ENCODE data around the gene DNPH1. TPM values are rescaled to one million over a fixed set of nuclear protein-coding genes. Genes with fewer than 3 reads are reported as not detected.

Gene DNPH1
- total and polyA plus RNA-seq, 9 of the 15 experiments (the other 6 are each of a cell fraction or from before 2014, with no cell fraction given): 7.3 to 300 (median 68.7) TPM

DNA sequence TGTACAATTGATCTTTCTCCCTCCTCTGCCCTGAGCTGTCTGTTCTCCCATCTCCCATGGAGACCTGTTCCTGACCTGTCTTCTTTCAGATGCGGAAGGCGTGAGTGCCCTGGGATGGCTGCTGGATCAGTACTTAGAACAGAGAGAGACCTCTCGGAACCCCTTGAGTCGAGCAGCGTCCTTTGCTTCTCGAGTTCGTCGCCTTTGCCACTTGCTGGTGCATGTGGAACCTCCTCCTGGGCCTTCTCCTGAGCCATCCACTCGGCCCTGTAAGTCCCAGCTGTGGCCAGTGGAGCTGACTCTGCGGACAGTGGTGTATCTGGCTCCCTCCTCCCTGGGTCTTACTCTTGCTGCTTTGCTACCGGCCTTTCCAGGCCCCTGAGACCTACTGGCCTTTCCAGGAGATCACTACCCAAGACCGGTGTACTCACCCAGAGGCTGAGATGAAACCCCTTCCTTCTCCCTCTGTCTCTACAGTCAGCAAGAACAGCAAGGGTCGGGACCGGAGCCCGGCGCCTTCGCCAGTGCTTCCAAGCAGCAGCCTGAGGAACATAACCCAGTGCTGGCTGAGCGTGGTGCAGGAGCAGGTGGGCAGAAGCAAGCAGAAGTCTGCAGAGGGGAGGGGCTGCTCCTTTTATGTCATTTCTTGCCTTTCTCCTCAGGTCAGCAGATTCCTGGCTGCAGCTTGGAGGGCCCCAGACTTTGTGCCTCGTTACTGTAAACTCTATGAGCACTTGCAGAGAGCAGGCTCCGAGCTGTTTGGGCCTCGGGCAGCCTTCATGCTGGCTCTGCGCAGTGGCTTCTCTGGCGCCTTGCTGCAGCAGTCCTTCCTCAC, 24.8 kb downstream of the DNPH1 start:
- Histone ChIP-seq H3K4me1 (replicated peaks in 1 of 2; ENCODE audit: control insufficient read depth in 2 of 2, insufficient read depth in 2 of 2, low read length in 2 of 2) (peaks cover 0 to 3% of the 10 kb centered on the region in 2 experiments; a peak in 1 of 5 replicates), H3K27ac (ENCODE audit: extremely low read depth, low read depth, low read length) (no peak overlapping the region; the same call in 2 of the 3 replicates), H4K20me1 (replicated peaks; ENCODE audit: control insufficient read depth, insufficient read depth, low read length) (no peaks in the 10 kb centered on the region; the same call in 1 of the 2 replicates), H3K79me2 (ENCODE audit: control insufficient read depth, insufficient read depth, low read length) (no peaks in the 10 kb centered on the region), H3K36me3 (ENCODE audit: control insufficient read depth, insufficient read depth, low read length) (0 out of 3 replicates have a peak, but pooled peaks cover 4% of the 10 kb centered on the region), H2AFZ (ENCODE audit: low read depth, low read length) (no peak overlapping the region), H3K9me1 (ENCODE audit: control insufficient read depth, insufficient read depth, low read length) (no peaks in the 10 kb centered on the region), H3K27me3 (ENCODE audit: control insufficient read depth in 2 of 2, insufficient read depth in 2 of 2, low read length in 2 of 2) (no peaks in the 10 kb centered on the region), H3K9ac (ENCODE audit: insufficient read depth in 1 of 2, low read depth in 2 of 2, low read length in 2 of 2) (peak overlapping the region in 1 of 2 experiments; percentile 73; a peak in 2 of 4 replicates), H3K9me3 (replicated peaks; ENCODE audit: control insufficient read depth, insufficient read depth, low read depth, low read length) (no peaks in the 10 kb centered on the region), H3K4me2 (ENCODE audit: insufficient read depth, low read length) (no peak overlapping the region), H3K4me3 (no peak overlapping the region)
- FAIRE-seq: no peak
- DNase-seq (ENCODE audit: extremely low read depth in 1 of 4, low spot score in 3 of 4): no peak
- POLR2A ChIA-PET: interaction anchor here (0.6 to 1.8 kb wide), 7 partner anchors 15 to 434 kb away, joined by 3 to 10 read pairs (median 3); partner anchors contain the start of gene DNPH1
- in situ Hi-C loops (cut with MboI) (no loop called here), intact Hi-C loops (cut with micrococcal nuclease) (no loop called here)
- BruUV-seq (replicated peaks): no TSS peak
- ATAC-seq: peak; percentile 23
- CTCF ChIA-PET (ENCODE audit: low intra/inter-chr PET ratio): no interaction called here
- TF ChIP-seq PRMT5 (CRISPR knock-in tag; IDR thresholded peaks at IDR 0.05) (no peak), POU5F1 (IDR thresholded peaks at IDR 0.05; ENCODE audit: borderline replicate concordance, low read depth, low read length, partially characterized antibody) (no peak), U2AF1 (optimal IDR thresholded peaks at IDR 0.05; ENCODE audit: low read depth, low read length) (no peak), RUNX1 (IDR thresholded peaks at IDR 0.05; ENCODE audit: low read depth) (no peak), ILF3 (IDR thresholded peaks at IDR 0.05; ENCODE audit: borderline replicate concordance) (no peak), ERF (CRISPR knock-in tag; IDR thresholded peaks at IDR 0.05) (no peak), NR3C1 (CRISPR knock-in tag; IDR thresholded peaks at IDR 0.05) (no peak), MCM2 (IDR thresholded peaks at IDR 0.05; ENCODE audit: low read depth) (no peak), STAT5A (IDR thresholded peaks at IDR 0.05; ENCODE audit: borderline replicate concordance, low read length) (no peak), ZKSCAN8 (CRISPR knock-in tag; IDR thresholded peaks at IDR 0.05) (no peak), ZNF75A (CRISPR knock-in tag; IDR thresholded peaks at IDR 0.05) (no peak), NRF1 (conservative IDR thresholded peaks at IDR 0.05 in 1 of 2, IDR thresholded peaks at IDR 0.05 in 1 of 2) (no peak)
- TF ChIP-seq, protein P1, sequence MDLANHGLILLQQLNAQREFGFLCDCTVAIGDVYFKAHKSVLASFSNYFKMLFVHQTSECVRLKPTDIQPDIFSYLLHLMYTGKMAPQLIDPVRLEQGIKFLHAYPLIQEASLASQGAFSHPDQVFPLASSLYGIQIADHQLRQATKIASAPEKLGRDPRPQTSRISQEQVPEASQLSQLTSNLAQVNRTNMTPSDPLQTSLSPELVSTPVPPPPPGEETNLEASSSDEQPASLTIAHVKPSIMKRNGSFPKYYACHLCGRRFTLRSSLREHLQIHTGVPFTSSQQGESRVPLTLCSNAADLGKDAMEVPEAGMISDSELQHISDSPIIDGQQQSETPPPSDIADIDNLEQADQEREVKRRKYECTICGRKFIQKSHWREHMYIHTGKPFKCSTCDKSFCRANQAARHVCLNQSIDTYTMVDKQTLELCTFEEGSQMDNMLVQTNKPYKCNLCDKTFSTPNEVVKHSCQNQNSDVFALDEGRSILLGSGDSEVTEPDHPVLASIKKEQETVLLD (IDR thresholded peaks at IDR 0.05): no peak
- TF ChIP-seq, protein P2, sequence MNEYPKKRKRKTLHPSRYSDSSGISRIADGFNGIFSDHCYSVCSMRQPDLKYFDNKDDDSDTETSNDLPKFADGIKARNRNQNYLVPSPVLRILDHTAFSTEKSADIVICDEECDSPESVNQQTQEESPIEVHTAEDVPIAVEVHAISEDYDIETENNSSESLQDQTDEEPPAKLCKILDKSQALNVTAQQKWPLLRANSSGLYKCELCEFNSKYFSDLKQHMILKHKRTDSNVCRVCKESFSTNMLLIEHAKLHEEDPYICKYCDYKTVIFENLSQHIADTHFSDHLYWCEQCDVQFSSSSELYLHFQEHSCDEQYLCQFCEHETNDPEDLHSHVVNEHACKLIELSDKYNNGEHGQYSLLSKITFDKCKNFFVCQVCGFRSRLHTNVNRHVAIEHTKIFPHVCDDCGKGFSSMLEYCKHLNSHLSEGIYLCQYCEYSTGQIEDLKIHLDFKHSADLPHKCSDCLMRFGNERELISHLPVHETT (CRISPR knock-in tag; conservative IDR thresholded peaks at IDR 0.05 in 1 of 2, IDR thresholded peaks at IDR 0.05 in 1 of 2): no peak
- 52% methylated on average over 23 of the region's 23 CpGs for WGBS (ENCODE audit: insufficient coverage, low coverage, missing lambda C conversion rate)
